Measurements from ENCODE around the gene FBXL13.
A peak's percentile ranks its signal among the peaks of the same experiment; 100 is the strongest.
"Not testable (repeated sequence)": the region's sequence is repeated elsewhere in the genome, so short reads cannot be mapped to it uniquely, and the experiment has no call there.

The FBXL13 gene

GRCh38 chr7:102841290-102841689, 233.3 kb downstream of the FBXL13 start:
- DNase-seq: no peak

GRCh38 chr7:102840404-102840803, 234.2 kb downstream of the FBXL13 start:
- no peak for DNase-seq

DNA sequence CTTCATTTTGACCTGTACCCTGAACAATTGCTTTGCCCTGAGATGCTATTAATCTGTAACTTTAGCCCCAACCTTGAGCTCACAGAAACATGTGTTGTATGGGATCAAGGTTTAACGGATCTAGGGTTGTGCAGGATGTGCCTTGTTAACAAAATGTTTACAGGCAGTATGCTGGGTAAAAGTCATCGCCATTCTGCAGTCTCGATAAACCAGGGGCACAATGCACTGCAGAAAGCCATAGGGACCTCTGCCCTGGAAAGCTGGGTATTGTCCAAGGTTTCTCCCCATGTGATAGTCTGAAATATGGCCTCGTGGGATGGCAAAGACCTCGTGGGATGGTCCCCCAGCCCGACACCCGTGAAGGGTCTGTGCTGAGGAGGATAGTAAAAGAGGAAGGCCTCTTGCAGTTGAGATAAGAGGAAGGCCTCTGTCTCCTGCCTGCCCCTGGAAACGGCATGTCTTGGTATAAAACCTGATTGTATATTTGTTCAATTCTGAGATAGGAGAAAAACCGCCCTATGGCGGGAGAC, 236.0 kb downstream of the FBXL13 start:
- not testable (repeated sequence) for DNase-seq

GRCh38 chr7:102837802-102838201, 236.8 kb downstream of the FBXL13 start:
- DNase-seq: no peak

DNA sequence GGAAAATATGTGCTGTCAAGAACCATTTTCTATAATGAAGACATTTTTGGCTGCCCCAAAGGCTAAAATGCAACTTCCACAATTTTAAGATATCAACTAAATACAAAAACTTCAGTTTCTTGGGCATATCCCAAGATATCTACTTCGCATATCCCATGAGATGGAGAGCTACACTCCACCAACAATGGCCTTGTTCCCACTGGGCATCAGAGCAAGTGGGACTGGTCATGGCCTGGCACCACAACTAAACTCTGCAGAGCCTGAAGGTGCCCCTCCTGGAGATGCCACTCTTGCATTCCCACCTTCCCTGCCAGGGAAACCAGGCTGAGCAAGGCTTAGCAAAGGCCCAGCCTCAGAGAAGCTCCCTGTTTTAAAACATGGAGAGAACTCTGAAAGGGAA, 237.6 kb downstream of the FBXL13 start:
- DNase-seq: no peak

- DNase-seq: no peak
Measured at GRCh38 chr7:102836191-102836919, 238.2 kb downstream of the FBXL13 start.

DNA sequence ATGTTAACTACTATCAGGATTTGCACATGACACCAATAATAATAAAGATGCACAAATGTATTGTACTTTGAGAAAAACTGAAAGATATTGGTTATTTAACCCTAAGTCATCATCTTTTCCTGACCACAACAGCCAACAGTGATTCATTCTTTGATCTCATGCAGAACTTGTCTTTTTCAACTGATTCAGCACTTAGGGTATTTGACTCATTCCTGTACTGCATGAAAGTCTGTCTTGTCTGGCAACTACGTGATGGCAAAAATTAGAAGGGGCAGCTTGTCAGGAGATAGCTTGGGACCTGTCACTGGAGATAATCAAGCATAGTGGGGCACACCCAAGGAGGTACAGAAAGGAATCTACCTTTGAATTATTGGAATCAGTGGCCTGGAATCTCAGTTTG, 239.6 kb downstream of the FBXL13 start:
- peak; percentile 66 for DNase-seq

DNA sequence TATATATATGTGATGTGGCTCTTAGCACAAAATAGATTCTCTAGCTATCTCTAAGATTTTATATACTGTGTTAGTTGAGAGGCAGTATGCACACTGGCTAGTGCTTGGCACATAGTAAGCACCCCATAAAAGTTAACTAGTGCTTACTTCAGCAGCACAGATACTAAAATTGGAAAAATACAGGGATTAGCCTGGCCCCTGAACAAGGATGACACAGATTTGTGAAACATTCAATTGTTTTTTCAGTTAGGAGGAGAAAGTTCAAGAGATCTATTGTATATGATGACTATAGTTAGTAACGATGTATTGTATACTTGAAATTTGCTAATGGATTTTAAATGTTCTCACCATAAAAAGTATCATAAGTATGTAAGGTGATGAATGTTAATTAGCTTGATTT, 240.1 kb downstream of the FBXL13 start:
- no peak for DNase-seq

GRCh38 chr7:102833343-102833742, 241.3 kb downstream of the FBXL13 start:
- DNase-seq: no peak

DNA sequence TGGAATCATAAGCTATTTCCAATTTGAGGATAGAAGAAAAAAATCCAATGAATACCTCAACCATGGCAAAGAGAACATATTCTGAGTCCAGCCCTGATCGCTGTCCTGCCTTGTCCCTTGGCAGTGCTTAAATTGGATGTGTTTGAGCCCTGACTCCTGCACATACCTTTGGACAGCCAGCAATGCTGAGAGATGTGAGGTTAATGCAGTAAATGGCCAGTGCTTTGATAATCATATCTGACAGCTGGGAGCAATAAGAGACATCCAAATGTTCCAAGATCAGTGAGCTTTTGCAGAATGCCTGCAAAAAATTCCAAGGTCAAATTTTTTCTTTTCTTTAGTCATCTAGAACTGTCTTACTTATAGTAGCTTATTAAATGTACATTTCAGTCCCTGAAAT, 241.9 kb downstream of the FBXL13 start:
- no peak for DNase-seq

- DNase-seq: no peak
Measured at GRCh38 chr7:102830197-102830596, 244.4 kb downstream of the FBXL13 start.

GRCh38 chr7:102829075-102829474, 245.5 kb downstream of the FBXL13 start:
- DNase-seq: peak; percentile 63

- DNase-seq: no peak
Measured at GRCh38 chr7:102828286-102828685, 246.3 kb downstream of the FBXL13 start.

DNA sequence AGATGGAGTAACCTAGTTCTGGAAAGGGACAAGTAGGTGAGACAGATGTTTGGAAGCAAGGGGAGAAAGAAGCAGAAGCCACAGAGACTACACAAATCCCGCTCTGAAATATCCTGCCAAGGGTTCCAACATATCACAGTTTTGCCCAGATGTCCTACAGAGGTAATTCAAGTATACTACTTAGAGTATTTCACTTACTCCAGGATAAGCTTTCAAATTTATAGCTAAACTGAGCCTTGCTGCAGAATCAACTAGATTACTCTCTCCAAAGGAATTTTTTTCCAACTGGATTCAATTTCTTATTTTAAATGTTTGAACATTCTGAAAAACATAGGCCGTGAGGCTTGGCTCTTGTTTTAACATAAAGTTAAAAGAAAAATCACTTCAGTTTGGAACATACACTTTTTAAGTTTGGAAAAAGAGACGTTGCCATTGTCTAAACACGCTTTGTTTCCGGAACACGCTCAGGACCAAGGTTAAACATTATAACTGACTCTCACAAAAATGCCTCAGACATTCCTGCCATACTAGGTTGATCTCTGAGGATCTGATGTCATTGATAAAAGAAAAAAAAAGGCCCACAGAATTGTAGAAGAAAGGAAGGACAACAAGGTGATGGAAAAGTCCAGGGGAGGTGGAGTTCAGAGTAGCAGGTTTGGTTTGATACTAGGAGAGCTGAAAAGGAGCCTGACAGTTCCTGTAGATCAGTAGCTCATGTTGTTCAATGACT, 251.0 kb downstream of the FBXL13 start:
- no peak for DNase-seq

GRCh38 chr7:102821994-102822747, 252.4 kb downstream of the FBXL13 start:
- DNase-seq: no peak

DNA sequence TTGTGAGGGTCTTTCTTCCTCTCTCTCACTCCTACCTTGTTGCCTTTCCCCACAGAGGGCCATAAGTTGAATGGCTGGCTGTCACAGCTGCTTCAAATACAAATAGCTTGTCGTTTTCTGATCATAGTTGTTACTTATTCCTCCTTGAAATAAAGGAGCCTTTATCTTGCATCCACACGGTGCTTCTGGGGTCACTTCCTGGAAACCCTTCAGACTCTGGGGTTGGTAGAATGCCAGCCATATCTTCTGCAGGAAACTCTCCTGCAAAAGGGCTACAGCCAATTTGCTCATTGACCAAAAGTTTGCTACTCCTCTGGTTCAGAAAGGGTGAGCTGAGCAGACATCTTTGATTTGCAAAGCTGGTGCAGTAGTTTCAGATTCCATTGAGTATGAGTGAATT, 255.4 kb downstream of the FBXL13 start:
- DNase-seq: no peak

- DNase-seq: no peak
Measured at GRCh38 chr7:102817616-102818573, 256.7 kb downstream of the FBXL13 start.

- DNase-seq: no peak
Measured at GRCh38 chr7:102814025-102814471, 260.5 kb downstream of the FBXL13 start.

GRCh38 chr7:102813191-102814024, 261.2 kb downstream of the FBXL13 start:
- no peak for DNase-seq

- DNase-seq: no peak
Measured at GRCh38 chr7:102811942-102812678, 262.5 kb downstream of the FBXL13 start.

- DNase-seq: no peak
Measured at GRCh38 chr7:102810916-102811315, 263.7 kb downstream of the FBXL13 start.

Measured in islet precursor cell (in vitro differentiated cells).